NK-92 treated with Interleukin-12 subunit alpha and Interleukin-12 subunit beta, amount 100 ng/mL, for 24 hours (cell line): ENCODE results near the gene LY9.

ENCODE experiments used
- DNase-seq: peaks from one replicate; lab custom pipeline; 2025; lab: John Stamatoyannopoulos, UW

LY9 gene

GRCh38 chr1:160795951-160796383 lies at the start of gene LY9:
Gene LY9, plus strand, starts transcription at chr1:160796174. Its CDS starts 14 bp downstream, at chr1:160796188.
- DNase-seq = peak; percentile 70

GRCh38 chr1:160746836-160747500 lies 49.0 kb upstream of the LY9 start:
- no peak for DNase-seq

- no peak for DNase-seq
Observed at GRCh38 chr1:160747717-160748116, 48.3 kb upstream of the LY9 start.

- no peak for DNase-seq
Observed at GRCh38 chr1:160748181-160748877, 47.6 kb upstream of the LY9 start.

GRCh38 chr1:160748878-160749269 lies 47.1 kb upstream of the LY9 start:
- no peak for DNase-seq

GRCh38 chr1:160750608-160751007 lies 45.4 kb upstream of the LY9 start:
- DNase-seq = no peak

GRCh38 chr1:160752406-160752805 lies 43.6 kb upstream of the LY9 start:
- no peak for DNase-seq

GRCh38 chr1:160752924-160753323 lies 43.0 kb upstream of the LY9 start:
- no peak for DNase-seq

GRCh38 chr1:160753594-160753993 lies 42.4 kb upstream of the LY9 start:
- no peak for DNase-seq

GRCh38 chr1:160755461-160755860 lies 40.5 kb upstream of the LY9 start:
- no peak for DNase-seq

GRCh38 chr1:160755911-160756848 lies 39.8 kb upstream of the LY9 start:
- DNase-seq = peak; percentile 67

GRCh38 chr1:160756849-160757201 lies 39.1 kb upstream of the LY9 start:
- no peak for DNase-seq

- no peak for DNase-seq
Observed at GRCh38 chr1:160758521-160758920, 37.5 kb upstream of the LY9 start.

- no peak for DNase-seq
Observed at GRCh38 chr1:160759740-160760139, 36.2 kb upstream of the LY9 start.

- no peak for DNase-seq
Observed at GRCh38 chr1:160761046-160761445, 34.9 kb upstream of the LY9 start.

GRCh38 chr1:160761886-160762285 lies 34.1 kb upstream of the LY9 start:
- no peak for DNase-seq

- DNase-seq = no peak
Observed at GRCh38 chr1:160763993-160764392, 32.0 kb upstream of the LY9 start.

- DNase-seq = peak; percentile 26
Observed at GRCh38 chr1:160767395-160768294, 28.3 kb upstream of the LY9 start.

GRCh38 chr1:160768295-160768657 lies 27.7 kb upstream of the LY9 start:
- peak; percentile 72 for DNase-seq

- no peak for DNase-seq
Observed at GRCh38 chr1:160772331-160772730, 23.6 kb upstream of the LY9 start.

- DNase-seq = no peak
Observed at GRCh38 chr1:160773093-160773492, 22.9 kb upstream of the LY9 start.
